Mesenchymal stem cell (in vitro differentiated cells and primary cell): ENCODE results near the gene SCAPER.
A peak's percentile ranks its signal among the peaks of the same experiment; 100 is the strongest.
"Not testable (repeated sequence)": the region's sequence is repeated elsewhere in the genome, so short reads cannot be mapped to it uniquely, and the experiment has no call there.

Experiments used
- DNase-seq: peaks from one replicate; pipeline ENCODE4 v3.0.0-alpha.2; 2013
- H2AFZ ChIP-seq: one replicate; pipeline ENCODE4 v1.6.1; 2013; ENCODE audit warnings: low read depth, mild to moderate bottlenecking, control low read depth, inconsistent platforms, low read length, moderate library complexity
- H2AK5ac ChIP-seq: 2 replicates; pipeline ENCODE4 v1.6.1; 2013; ENCODE audit warnings: low read length, moderate library complexity, mild to moderate bottlenecking, inconsistent platforms; ENCODE audit not compliant: severe bottlenecking
- H2BK120ac ChIP-seq: one replicate; pipeline ENCODE4 v1.6.1; 2013; ENCODE audit warnings: low read depth, mild to moderate bottlenecking, inconsistent platforms, low read length, moderate library complexity
- H2BK12ac ChIP-seq, 2 experiments: one replicate each; pipeline ENCODE4 v1.6.1; 2013; ENCODE audit warnings: inconsistent platforms in 2 of 2, low read length in 2 of 2, mild to moderate bottlenecking in 2 of 2, moderate library complexity in 2 of 2, control low read depth in 1 of 2
- H2BK15ac ChIP-seq: one replicate; pipeline ENCODE4 v1.6.1; 2013; ENCODE audit warnings: mild to moderate bottlenecking, low read depth, inconsistent platforms; ENCODE audit not compliant: poor library complexity, severe bottlenecking
- H2BK5ac ChIP-seq: 2 replicates; pipeline ENCODE4 v1.6.1; 2013; ENCODE audit warnings: low read depth, mild to moderate bottlenecking, low read length, control low read depth, inconsistent platforms; ENCODE audit not compliant: poor library complexity, severe bottlenecking
- H3K14ac ChIP-seq, 2 experiments: one replicate each; pipeline ENCODE4 v1.6.1; 2013; ENCODE audit warnings: inconsistent platforms in 2 of 2, low read length in 2 of 2, control low read depth in 1 of 2, mild to moderate bottlenecking in 1 of 2, moderate library complexity in 1 of 2
- H3K18ac ChIP-seq, 2 experiments: one replicate each; pipeline ENCODE4 v1.6.1; 2013; ENCODE audit warnings: inconsistent platforms in 2 of 2, low read length in 2 of 2, control low read depth in 1 of 2, low read depth in 1 of 2, mild to moderate bottlenecking in 1 of 2
- H3K23ac ChIP-seq, 2 experiments: one replicate each; pipeline ENCODE4 v1.6.1; 2013; ENCODE audit warnings: inconsistent platforms in 2 of 2, low read length in 2 of 2, mild to moderate bottlenecking in 2 of 2, moderate library complexity in 2 of 2, control low read depth in 1 of 2
- H3K27ac ChIP-seq: 2 replicates; pipeline ENCODE4 v1.5.1; 2013; ENCODE audit warnings: mild to moderate bottlenecking, moderate library complexity, low read length, control low read depth, inconsistent platforms; ENCODE audit not compliant: poor library complexity, severe bottlenecking
- H3K27me3 ChIP-seq, 2 experiments: 2 replicates each; pipeline versions ENCODE4 v1.6.1 to v1.7.0; 2013; ENCODE audit warnings: low read length in 2 of 2, mild to moderate bottlenecking in 2 of 2, moderate library complexity in 2 of 2, control low read depth in 1 of 2, inconsistent platforms in 1 of 2; ENCODE audit not compliant: control insufficient read depth in 1 of 2, insufficient read depth in 1 of 2
- H3K36me3 ChIP-seq, 2 experiments: 2 replicates each; pipeline versions ENCODE4 v1.6.1 to v1.7.0; 2013; ENCODE audit warnings: low read length in 2 of 2, control low read depth in 1 of 2, inconsistent platforms in 1 of 2, low read depth in 1 of 2, mild to moderate bottlenecking in 1 of 2; ENCODE audit not compliant: insufficient read depth in 2 of 2, control insufficient read depth in 1 of 2
- H3K4ac ChIP-seq, 2 experiments: one replicate each; pipeline ENCODE4 v1.6.1; 2013; ENCODE audit warnings: inconsistent platforms in 2 of 2, low read length in 2 of 2, mild to moderate bottlenecking in 2 of 2, moderate library complexity in 2 of 2, control low read depth in 1 of 2, low read depth in 1 of 2
- H3K4me1 ChIP-seq: 2 replicates; pipeline ENCODE4 v1.6.1; 2013; ENCODE audit warnings: low read depth, low read length, control low read depth; ENCODE audit not compliant: control insufficient read depth, insufficient read depth
- H3K4me2 ChIP-seq: 2 replicates; pipeline ENCODE4 v1.6.1; 2013; ENCODE audit warnings: low read length, mild to moderate bottlenecking, inconsistent platforms; ENCODE audit not compliant: poor library complexity, severe bottlenecking
- H3K4me3 ChIP-seq, 2 experiments: 2 replicates each; pipeline versions ENCODE4 v1.5.1 to v1.7.0; 2013; ENCODE audit warnings: low read length in 2 of 2, mild to moderate bottlenecking in 2 of 2, control low read depth in 1 of 2, low read depth in 1 of 2; ENCODE audit not compliant: insufficient read depth in 1 of 2
- H3K79me1 ChIP-seq: replicated peaks from 2 replicates; pipeline ENCODE4 v1.6.1; 2013; ENCODE audit warnings: mild to moderate bottlenecking, control low read depth, low read length, inconsistent platforms; ENCODE audit not compliant: poor library complexity, severe bottlenecking
- H3K9ac ChIP-seq: 2 replicates; pipeline ENCODE4 v1.7.0; 2013; ENCODE audit warnings: mild to moderate bottlenecking, low read length, moderate library complexity
- H3K9me3 ChIP-seq: 2 replicates; pipeline ENCODE4 v1.7.0; 2013; ENCODE audit warnings: mild to moderate bottlenecking, low read length; ENCODE audit not compliant: control insufficient read depth
- H4K8ac ChIP-seq: one replicate; pipeline ENCODE4 v1.6.1; 2013; ENCODE audit warnings: inconsistent platforms, mild to moderate bottlenecking, low read length, moderate library complexity
- H4K91ac ChIP-seq: one replicate; pipeline ENCODE4 v1.6.1; 2013; ENCODE audit warnings: mild to moderate bottlenecking, low read length, inconsistent platforms
- WGBS: methylation state at CpG from one replicate; pipeline ENCODE4 v1.1.7; 2013; ENCODE audit warnings: mixed read lengths; 5-methylcytosine and 5-hydroxymethylcytosine counted together

SCAPER gene

GRCh38 chr15:76433798-76434400, 471.2 kb downstream of the SCAPER start:
- Histone ChIP-seq H2BK12ac (no peak overlapping the region), H2AK5ac (no peak overlapping the region), H3K23ac (no peak overlapping the region), H3K4me2 (no peak overlapping the region), H4K8ac (no peak overlapping the region), H3K9me3 (no peaks in the 10 kb centered on the region), H3K27ac (peak overlapping the region; percentile 70), H2BK5ac (peak overlapping the region; percentile 31), H2AFZ (no peak overlapping the region), H2BK15ac (no peak overlapping the region), H3K79me1 (peaks cover 1% of the 10 kb centered on the region), H3K4ac (no peak overlapping the region), H3K4me1 (peaks cover 4% of the 10 kb centered on the region), H3K18ac (no peak overlapping the region), H3K9ac (no peak overlapping the region), H3K14ac (no peak overlapping the region), H2BK120ac (no peak overlapping the region), H4K91ac (no peak overlapping the region), H3K4me3 (no peak overlapping the region), H3K27me3 (no peaks in the 10 kb centered on the region), H3K36me3 (peaks cover 2 to 4% of the 10 kb centered on the region in 2 experiments)
- no peak for DNase-seq
- WGBS: 38% methylated on average over 2 of the region's 3 CpGs

- not testable (repeated sequence) for H3K27ac ChIP-seq, H3K14ac ChIP-seq, H2BK5ac ChIP-seq, H4K8ac ChIP-seq, H3K4me2 ChIP-seq, H2AFZ ChIP-seq, H3K9ac ChIP-seq, H3K4me1 ChIP-seq, H2BK12ac ChIP-seq, H3K4me3 ChIP-seq, H3K18ac ChIP-seq, DNase-seq, H3K79me1 ChIP-seq, H2BK15ac ChIP-seq, H4K91ac ChIP-seq, H3K36me3 ChIP-seq, H3K9me3 ChIP-seq, H3K4ac ChIP-seq, H2AK5ac ChIP-seq, H3K23ac ChIP-seq, H3K27me3 ChIP-seq, H2BK120ac ChIP-seq
- 100% methylated on average over 1 of the region's 1 CpG for WGBS
Measured at GRCh38 chr15:76433036-76433435, 472.1 kb downstream of the SCAPER start.

GRCh38 chr15:76432604-76433003, 472.5 kb downstream of the SCAPER start:
- no peak overlapping the region for H2BK15ac ChIP-seq
- no peak overlapping the region for H2AFZ ChIP-seq
- H4K8ac ChIP-seq: no peak overlapping the region

GRCh38 chr15:76431971-76432370, 473.2 kb downstream of the SCAPER start:
- H3K79me1 ChIP-seq: peaks cover 1% of the 10 kb centered on the region
- H2BK120ac ChIP-seq: no peak overlapping the region
- H4K91ac ChIP-seq: no peak overlapping the region
- H3K27me3 ChIP-seq: no peaks in the 10 kb centered on the region
- peak; percentile 20 for DNase-seq
- H3K23ac ChIP-seq: no peak overlapping the region
- peak overlapping the region; percentile 37 for H3K27ac ChIP-seq
- H2BK12ac ChIP-seq: no peak overlapping the region
- H3K9ac ChIP-seq: no peak overlapping the region
- no peak overlapping the region for H2BK15ac ChIP-seq
- H2AFZ ChIP-seq: no peak overlapping the region
- H3K4me3 ChIP-seq: no peak overlapping the region
- peak overlapping the region in 1 of 2 experiments; percentile 55 for H3K14ac ChIP-seq
- no peak overlapping the region for H4K8ac ChIP-seq
- peaks cover 4% of the 10 kb centered on the region for H3K4me1 ChIP-seq
- WGBS: 39% methylated on average over 4 of the region's 4 CpGs
- H3K9me3 ChIP-seq: peaks cover 4% of the 10 kb centered on the region
- H2BK5ac ChIP-seq: no peak overlapping the region
- no peak overlapping the region for H3K18ac ChIP-seq
- H2AK5ac ChIP-seq: no peak overlapping the region
- peaks cover 2 to 4% of the 10 kb centered on the region in 2 experiments for H3K36me3 ChIP-seq
- no peak overlapping the region for H3K4ac ChIP-seq
- H3K4me2 ChIP-seq: no peak overlapping the region

More at GRCh38 chr15:76432604-76433003, 472.5 kb downstream of the SCAPER start:
- no peak overlapping the region for H2BK5ac ChIP-seq
- no peak overlapping the region for H2BK120ac ChIP-seq
- H3K27me3 ChIP-seq: no peaks in the 10 kb centered on the region
- H3K4me2 ChIP-seq: no peak overlapping the region
- no peak overlapping the region for H3K9ac ChIP-seq
- no peak overlapping the region for H4K91ac ChIP-seq
- no peaks in the 10 kb centered on the region for H3K9me3 ChIP-seq
- no peak overlapping the region for H3K14ac ChIP-seq
- H2BK12ac ChIP-seq: no peak overlapping the region
- peak overlapping the region; percentile 10 for H2AK5ac ChIP-seq
- no peak overlapping the region for H3K4me3 ChIP-seq
- H3K4ac ChIP-seq: no peak overlapping the region
- H3K27ac ChIP-seq: no peak overlapping the region
- 100% methylated on average over 1 of the region's 1 CpG for whole genome bisulfite sequencing
- no peak overlapping the region for H3K23ac ChIP-seq
- peaks cover 1% of the 10 kb centered on the region for H3K79me1 ChIP-seq
- no peak overlapping the region for H3K18ac ChIP-seq
- peaks cover 2 to 4% of the 10 kb centered on the region in 2 experiments for H3K36me3 ChIP-seq
- DNase-seq: no peak
- H3K4me1 ChIP-seq: peaks cover 4% of the 10 kb centered on the region
